Measurements from ENCODE around the gene EBF3. TPM values are rescaled to one million over a fixed set of nuclear protein-coding genes. Genes with fewer than 3 reads are reported as not detected.

EBF3 gene
- total RNA-seq, 1 donor from 2014 or later = 5.8 TPM

- intact Hi-C loops (cut with DNase I) = no loop called here
- DNase-seq (ENCODE audit: low spot score) = no peak
These were observed 64.6 kb downstream of the EBF3 start for GRCh38 chr10:129899276-129900130.

- DNase-seq (ENCODE audit: low spot score) = no peak
- intact Hi-C loops (cut with DNase I) = no loop called here
These were observed 65.3 kb downstream of the EBF3 start for GRCh38 chr10:129898706-129899268.

- intact Hi-C loops (cut with DNase I) = no loop called here
- DNase-seq (ENCODE audit: low spot score) = no peak
These were observed 66.0 kb downstream of the EBF3 start for GRCh38 chr10:129897871-129898626.

- intact Hi-C loops (cut with DNase I) = no loop called here
- DNase-seq (ENCODE audit: low spot score) = no peak
These were observed 67.2 kb downstream of the EBF3 start for GRCh38 chr10:129896860-129897200.

GRCh38 chr10:129896136-129896859 lies 67.8 kb downstream of the EBF3 start:
- intact Hi-C loops (cut with DNase I) = no loop called here
- DNase-seq (ENCODE audit: low spot score) = no peak

- no peak for DNase-seq (ENCODE audit: low spot score)
- intact Hi-C loops (cut with DNase I) = no loop called here
These were observed 68.3 kb downstream of the EBF3 start for GRCh38 chr10:129895811-129896135.

GRCh38 chr10:129894698-129895097 lies 69.4 kb downstream of the EBF3 start:
- intact Hi-C loops (cut with DNase I) = loop anchor here (5.0 kb wide), 1 partner anchor 73 kb away; no protein-coding TSS in a partner anchor
- no peak for DNase-seq (ENCODE audit: low spot score)

GRCh38 chr10:129893104-129894089 lies 70.7 kb downstream of the EBF3 start:
- DNase-seq (ENCODE audit: low spot score) = no peak
- intact Hi-C loops (cut with DNase I) = loop anchor here (5.0 kb wide), 1 partner anchor 74 kb away; no protein-coding TSS in a partner anchor

- intact Hi-C loops (cut with DNase I) = loop anchor here (5.0 kb wide), 1 partner anchor 75 kb away; no protein-coding TSS in a partner anchor
- no peak for DNase-seq (ENCODE audit: low spot score)
These were observed 71.5 kb downstream of the EBF3 start for GRCh38 chr10:129892548-129893052.

GRCh38 chr10:129891806-129892205 lies 72.3 kb downstream of the EBF3 start:
- DNase-seq (ENCODE audit: low spot score) = no peak
- intact Hi-C loops (cut with DNase I) = loop anchor here (2.0 to 5.0 kb wide), 2 partner anchors 63 to 75 kb away; no protein-coding TSS in a partner anchor

- no peak for DNase-seq (ENCODE audit: low spot score)
- intact Hi-C loops (cut with DNase I) = loop anchor here (2.0 to 5.0 kb wide), 2 partner anchors 65 to 77 kb away; no protein-coding TSS in a partner anchor
These were observed 73.9 kb downstream of the EBF3 start for GRCh38 chr10:129890170-129890569.

GRCh38 chr10:129888784-129889616 lies 75.1 kb downstream of the EBF3 start:
- intact Hi-C loops (cut with DNase I) = no loop called here
- DNase-seq (ENCODE audit: low spot score) = no peak

GRCh38 chr10:129887986-129888783 lies 75.9 kb downstream of the EBF3 start:
- DNase-seq (ENCODE audit: low spot score) = no peak
- intact Hi-C loops (cut with DNase I) = no loop called here

- DNase-seq (ENCODE audit: low spot score) = no peak
- intact Hi-C loops (cut with DNase I) = no loop called here
These were observed 76.6 kb downstream of the EBF3 start for GRCh38 chr10:129887381-129887905.

- no peak for DNase-seq (ENCODE audit: low spot score)
- intact Hi-C loops (cut with DNase I) = no loop called here
These were observed 77.8 kb downstream of the EBF3 start for GRCh38 chr10:129886263-129886662.

GRCh38 chr10:129885526-129885925 lies 78.5 kb downstream of the EBF3 start:
- intact Hi-C loops (cut with DNase I) = no loop called here
- DNase-seq (ENCODE audit: low spot score) = no peak

Measured in cardiac septum (tissue), 1 donor.